GM12878 (cell line): ENCODE data around the gene MAPKAPK2. TPM values are rescaled to one million over a fixed set of nuclear protein-coding genes. Genes with fewer than 3 reads are reported as not detected.
A peak's percentile ranks its signal among the peaks of the same experiment; 100 is the strongest.

ENCODE experiments used
- ATAC-seq: fragments of 200-7000 bp; cut with Tn5 transposase; 3 replicates; pipeline ENCODE4 v1.9.1; 2020; ENCODE audit warnings: mild to moderate bottlenecking, moderate library complexity
- BruUV-seq: library from RNA; stranded (reverse); fragments of 400-500 nt; replicated peaks from 2 replicates; lab custom pipeline; 2021; lab: Mats Ljungman, UMichigan
- CTCF ChIA-PET: fragments of 300-600 bp; sonication (Branson Sonifier 250); formaldehyde crosslinking; extraction: SDS; loops from one replicate; lab custom pipeline; 2021; ENCODE audit warnings: inconsistent platforms; lab: Yijun Ruan, JAX
- POLR2A ChIA-PET: fragments of 350-600 bp; formaldehyde crosslinking; extraction: SDS; loops from one replicate; lab custom pipeline; 2021; ENCODE audit warnings: inconsistent platforms; lab: Charles Lee
- RAD21 ChIA-PET: fragments of 300-600 bp; sonication (Branson Sonifier 250); formaldehyde crosslinking; loops from one replicate; lab custom pipeline; 2023; ENCODE audit warnings: antibody characterized with exemption; ENCODE audit not compliant: unreplicated experiment; lab: Charles Lee
- SMC1A ChIA-PET: fragments of 300-600 bp; sonication (Branson Sonifier 250); formaldehyde crosslinking; loops from one replicate; lab custom pipeline; 2023; ENCODE audit not compliant: unreplicated experiment, uncharacterized antibody; lab: Charles Lee
- DNase-seq: peaks from one replicate; pipeline ENCODE4 v3.0.0-alpha.2; 2011; ENCODE audit warnings: low read depth, low spot score
- FAIRE-seq: peaks from 3 replicates; lab custom pipeline; 2011; peaks lifted over from hg19 to GRCh38; lab: Jason Lieb, UNC
- H2AFZ ChIP-seq: 2 replicates; pipeline ENCODE4 v1.6.0; 2011; ENCODE audit warnings: low read depth, low read length, control low read depth; ENCODE audit not compliant: control insufficient read depth
- H3K27ac ChIP-seq: 2 replicates; pipeline ENCODE4 v1.5.1; 2011; ENCODE audit warnings: control low read depth; ENCODE audit not compliant: control insufficient read depth, insufficient read depth
- H3K27me3 ChIP-seq, 2 experiments: replicated peaks in 1 of 2; 2 replicates each; pipeline versions ENCODE4 v1.6.0 to v1.6.1; 2011; ENCODE audit warnings: low read length in 1 of 2; ENCODE audit not compliant: control insufficient read depth in 2 of 2, insufficient read depth in 2 of 2
- H3K36me3 ChIP-seq, 2 experiments: 2 replicates each; pipeline ENCODE4 v1.5.1; 2011; ENCODE audit warnings: low read length in 1 of 2; ENCODE audit not compliant: control insufficient read depth in 2 of 2, insufficient read depth in 2 of 2
- H3K4me1 ChIP-seq: 2 replicates; pipeline ENCODE4 v1.6.1; 2011; ENCODE audit warnings: mild to moderate bottlenecking, low read length, moderate library complexity, mixed read lengths; ENCODE audit not compliant: control insufficient read depth, insufficient read depth
- H3K4me2 ChIP-seq: 2 replicates; pipeline ENCODE4 v1.6.0; 2011; ENCODE audit warnings: control low read depth; ENCODE audit not compliant: control insufficient read depth, insufficient read depth
- H3K4me3 ChIP-seq: fragments of 200-600 bp; sonication (generic); 2 replicates; pipeline ENCODE4 v1.5.1; 2016
- H3K79me2 ChIP-seq: 2 replicates; pipeline ENCODE4 v1.6.0; 2011; ENCODE audit warnings: low read length; ENCODE audit not compliant: control insufficient read depth, insufficient read depth
- H3K9ac ChIP-seq: 2 replicates; pipeline ENCODE4 v1.8.0; 2011; ENCODE audit warnings: low read length, control low read depth, mixed read lengths; ENCODE audit not compliant: control insufficient read depth, insufficient read depth
- H3K9me3 ChIP-seq: replicated peaks from 3 replicates; pipeline ENCODE4 v1.5.1; 2011; ENCODE audit warnings: mild to moderate bottlenecking, low read length; ENCODE audit not compliant: control insufficient read depth, insufficient read depth
- H4K20me1 ChIP-seq: 2 replicates; pipeline ENCODE4 v1.6.0; 2011; ENCODE audit not compliant: control insufficient read depth, insufficient read depth
- ZBTB4 ChIP-seq: fragments of 450-650 bp; formaldehyde crosslinking; IDR thresholded peaks from 2 replicates; pipeline ENCODE4 v1.4.0; 2022; ENCODE audit warnings: mild to moderate bottlenecking, moderate library complexity
- ZSCAN29 ChIP-seq: fragments of 450-650 bp; IDR thresholded peaks from 2 replicates; pipeline ENCODE4 v1.6.1; 2017; ENCODE audit warnings: mild to moderate bottlenecking, moderate library complexity
- WGBS: methylation state at CpG from one replicate; pipeline ENCODE4 v1.1.6; 2016; ENCODE audit warnings: low lambda C conversion rate; ENCODE audit not compliant: insufficient replicate concordance, insufficient coverage; ENCODE audit errors: missing lambda C conversion rate; 5-methylcytosine and 5-hydroxymethylcytosine counted together
- in situ Hi-C: fragments of 300-500 bp; cut with MboI; formaldehyde crosslinking; loops from 9 replicates; pipeline ENCODE4 v1.14.3; 2018; ENCODE audit warnings: mixed read lengths
- intact Hi-C: fragments of 100-400 bp; cut with micrococcal nuclease; formaldehyde crosslinking; loops from one replicate; pipeline ENCODE4 v1.14.2; 2022; ENCODE audit not compliant: unreplicated experiment
- polyA plus RNA-seq, 11 experiments: library from polyadenylated mRNA; depleted of rRNA in 4 of 11; unstranded in 6 of 11; stranded (reverse) in 5 of 11; fragments of >200 nt; fragmentation: Nextera tagmentation in 4 of 11; fragmentation: Illumina TruSeq in 1 of 11; extraction: Ambion mirVana in 4 of 11; extraction: Trizol in 1 of 11; gene quantifications; 1 replicate in 1 of 11; 2 replicates in 10 of 11; pipeline versions ENCODE4 v1.2.1 to v1.2.3, GENCODE V29; 2011 to 2016; ENCODE audit warnings: inconsistent platforms in 2 of 11, missing spikeins in 2 of 11, low read depth in 1 of 11
- total RNA-seq, 4 experiments: library from RNA; depleted of rRNA in 3 of 4; stranded (reverse); fragments of >200 nt in 3 of 4; fragmentation: Illumina TruSeq in 1 of 4; extraction: Trizol in 1 of 4; gene quantifications; 2 replicates each; pipeline versions ENCODE4 v1.2.1 to v1.2.3, GENCODE V29; 2013 to 2021
- TF ChIP-seq, protein P1 (sequence below): fragments of 450-650 bp; IDR thresholded peaks from 2 replicates; pipeline ENCODE4 v1.6.1; 2016; ENCODE audit warnings: mild to moderate bottlenecking, moderate library complexity, borderline replicate concordance

Gene MAPKAPK2
- total and polyA plus RNA-seq, 10 of the 15 experiments (the other 5 are each of a cell fraction or from before 2014, with no cell fraction given): 0.72 to 92.2 (median 49.3) TPM

DNA sequence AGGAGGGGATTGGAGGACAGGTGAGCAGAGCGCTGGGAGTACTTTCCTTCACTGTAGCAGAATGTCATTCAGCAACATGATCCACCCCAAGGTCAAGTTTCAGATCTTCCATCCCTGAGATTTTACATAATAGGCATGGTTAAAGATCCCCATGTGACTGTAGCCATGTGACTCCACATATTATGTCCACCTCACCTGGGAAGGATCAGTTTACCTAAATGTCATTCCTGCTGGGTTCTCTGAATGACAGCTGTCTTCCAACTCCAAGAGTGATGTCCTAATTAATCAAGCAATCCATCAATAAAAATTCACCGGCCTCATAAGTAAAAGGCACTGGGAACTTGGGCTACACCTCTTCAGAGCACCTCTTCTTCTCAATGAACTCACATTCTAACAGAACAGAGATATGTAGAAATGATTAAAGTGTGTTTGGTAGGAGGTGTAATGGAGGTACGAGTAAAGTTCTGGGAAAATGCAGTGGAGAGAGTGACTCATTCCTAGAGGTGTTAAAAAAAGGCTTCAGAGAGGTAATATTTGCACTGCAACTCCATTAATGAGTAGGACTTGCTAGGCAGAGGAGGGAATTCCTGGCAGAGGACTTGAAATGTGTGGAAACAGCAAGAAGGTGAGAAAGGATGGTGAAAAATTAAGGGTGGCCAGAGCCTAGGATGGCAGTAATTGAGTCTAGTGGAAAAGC, 22.2 kb upstream of the MAPKAPK2 start (continued):
- TF ChIP-seq ZBTB4 (CRISPR knock-in tag): no peak

DNA sequence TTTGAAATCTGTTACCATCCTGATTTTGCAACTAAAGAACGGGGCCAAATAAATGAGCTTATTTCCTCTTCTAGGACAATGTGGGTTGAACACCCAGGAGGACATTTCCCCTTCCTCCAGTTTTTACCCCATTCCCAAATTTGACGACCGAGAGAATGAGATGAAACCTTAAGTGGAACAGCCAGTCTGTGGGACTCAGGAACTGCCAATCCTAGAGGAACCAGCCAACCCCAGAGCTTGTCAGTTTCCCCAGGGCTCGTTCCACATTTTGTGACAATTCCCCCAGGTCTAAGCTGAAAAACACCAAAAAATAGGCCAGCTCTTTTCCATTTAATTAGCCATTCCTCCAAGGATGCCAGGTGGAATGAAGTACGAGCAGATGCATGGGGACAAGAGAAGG, 21.3 kb upstream of the MAPKAPK2 start:
- H3K4me3 ChIP-seq: no peak overlapping the region
- no peak overlapping the region for H3K27ac ChIP-seq
- no peak overlapping the region; the same call in 1 of the 2 replicates for H2AFZ ChIP-seq
- TF ChIP-seq, protein P1, sequence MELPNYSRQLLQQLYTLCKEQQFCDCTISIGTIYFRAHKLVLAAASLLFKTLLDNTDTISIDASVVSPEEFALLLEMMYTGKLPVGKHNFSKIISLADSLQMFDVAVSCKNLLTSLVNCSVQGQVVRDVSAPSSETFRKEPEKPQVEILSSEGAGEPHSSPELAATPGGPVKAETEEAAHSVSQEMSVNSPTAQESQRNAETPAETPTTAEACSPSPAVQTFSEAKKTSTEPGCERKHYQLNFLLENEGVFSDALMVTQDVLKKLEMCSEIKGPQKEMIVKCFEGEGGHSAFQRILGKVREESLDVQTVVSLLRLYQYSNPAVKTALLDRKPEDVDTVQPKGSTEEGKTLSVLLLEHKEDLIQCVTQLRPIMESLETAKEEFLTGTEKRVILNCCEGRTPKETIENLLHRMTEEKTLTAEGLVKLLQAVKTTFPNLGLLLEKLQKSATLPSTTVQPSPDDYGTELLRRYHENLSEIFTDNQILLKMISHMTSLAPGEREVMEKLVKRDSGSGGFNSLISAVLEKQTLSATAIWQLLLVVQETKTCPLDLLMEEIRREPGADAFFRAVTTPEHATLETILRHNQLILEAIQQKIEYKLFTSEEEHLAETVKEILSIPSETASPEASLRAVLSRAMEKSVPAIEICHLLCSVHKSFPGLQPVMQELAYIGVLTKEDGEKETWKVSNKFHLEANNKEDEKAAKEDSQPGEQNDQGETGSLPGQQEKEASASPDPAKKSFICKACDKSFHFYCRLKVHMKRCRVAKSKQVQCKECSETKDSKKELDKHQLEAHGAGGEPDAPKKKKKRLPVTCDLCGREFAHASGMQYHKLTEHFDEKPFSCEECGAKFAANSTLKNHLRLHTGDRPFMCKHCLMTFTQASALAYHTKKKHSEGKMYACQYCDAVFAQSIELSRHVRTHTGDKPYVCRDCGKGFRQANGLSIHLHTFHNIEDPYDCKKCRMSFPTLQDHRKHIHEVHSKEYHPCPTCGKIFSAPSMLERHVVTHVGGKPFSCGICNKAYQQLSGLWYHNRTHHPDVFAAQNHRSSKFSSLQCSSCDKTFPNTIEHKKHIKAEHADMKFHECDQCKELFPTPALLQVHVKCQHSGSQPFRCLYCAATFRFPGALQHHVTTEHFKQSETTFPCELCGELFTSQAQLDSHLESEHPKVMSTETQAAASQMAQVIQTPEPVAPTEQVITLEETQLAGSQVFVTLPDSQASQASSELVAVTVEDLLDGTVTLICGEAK: no peak
- no peak for TF ChIP-seq ZSCAN29
- intact Hi-C loops: loop anchor here (5.0 kb wide), 1 partner anchor 171 kb away; no protein-coding TSS in a partner anchor
- no peak overlapping the region for H3K9ac ChIP-seq
- peak overlapping the region; percentile 99; the same call in 1 of the 2 replicates for H3K4me2 ChIP-seq
- SMC1A ChIA-PET: interaction anchor here (0.7 to 14.7 kb wide), 51 partner anchors 9 to 319 kb away, joined by 3 to 301 read pairs (median 6); partner anchors contain the start of genes DYRK3, IKBKE and MAPKAPK2
- H4K20me1 ChIP-seq: no peaks in the 10 kb centered on the region
- no peaks in the 10 kb centered on the region for H3K27me3 ChIP-seq
- POLR2A ChIA-PET: interaction anchor here (0.6 to 6.4 kb wide), 19 partner anchors 9 to 209 kb away, joined by 3 to 92 read pairs (median 4); partner anchors contain the start of genes DYRK3 and EIF2D
- CTCF ChIA-PET: interaction anchor here (0.6 to 28.3 kb wide), 84 partner anchors 8 to 632 kb away, joined by 3 to 1150 read pairs (median 6); partner anchors contain the start of genes DYRK3, EIF2D, FCAMR and IL10
- RAD21 ChIA-PET: interaction anchor here (0.7 to 6.8 kb wide), 46 partner anchors 8 to 318 kb away, joined by 3 to 207 read pairs (median 7); partner anchors contain the start of genes DYRK3, EIF2D, IL19 and MAPKAPK2
- no peaks in the 10 kb centered on the region for H3K79me2 ChIP-seq
- no peak for DNase-seq
- in situ Hi-C loops: no loop called here
- WGBS: 28% methylated on average over 5 of the region's 5 CpGs
- H3K9me3 ChIP-seq: no peaks in the 10 kb centered on the region
- no TSS peak for BruUV-seq
- ATAC-seq: no peak
- FAIRE-seq: no peak
- H3K4me1 ChIP-seq: peaks cover 10% of the 10 kb centered on the region
- H3K36me3 ChIP-seq: no peaks in the 10 kb centered on the region
